Hematopoietic multipotent progenitor cell treated with erythropoietin and hydrocortisone succinate and interleukin-3 and kit ligand, for 15 days (in vitro differentiated cells): ENCODE measurements around the gene IDH2.

Experiments used
- DNase-seq: peaks from one replicate; pipeline ENCODE4 v3.0.0-alpha.2; 2015; ENCODE audit warnings: low spot score

Gene IDH2

GRCh38 chr15:90042766-90043529 is 59.3 kb downstream of the IDH2 start:
- DNase-seq: no peak

- no peak for DNase-seq
Measured at GRCh38 chr15:90042356-90042755, 59.9 kb downstream of the IDH2 start.

- DNase-seq: peak; percentile 14
Measured at GRCh38 chr15:90040618-90041017, 61.6 kb downstream of the IDH2 start.

- no peak for DNase-seq
Measured at GRCh38 chr15:90039996-90040395, 62.3 kb downstream of the IDH2 start.

GRCh38 chr15:90038632-90039095 is 63.6 kb downstream of the IDH2 start:
- no peak for DNase-seq

GRCh38 chr15:90037961-90038631 is 64.2 kb downstream of the IDH2 start:
- DNase-seq: no peak

- DNase-seq: no peak
Measured at GRCh38 chr15:90037511-90037860, 64.8 kb downstream of the IDH2 start.

- no peak for DNase-seq
Measured at GRCh38 chr15:90036806-90037510, 65.3 kb downstream of the IDH2 start.

- DNase-seq: no peak
Measured at GRCh38 chr15:90036343-90036742, 65.9 kb downstream of the IDH2 start.

GRCh38 chr15:90035840-90036230 is 66.4 kb downstream of the IDH2 start:
- no peak for DNase-seq

GRCh38 chr15:90035095-90035839 is 67.0 kb downstream of the IDH2 start:
- no peak for DNase-seq

- DNase-seq: no peak
Measured at GRCh38 chr15:90033448-90033847, 68.8 kb downstream of the IDH2 start.
